Activated CD4-positive, alpha-beta T cell treated with anti-CD3 and anti-CD28 coated beads, Interleukin-2, amount 50 U/mL, for 1 hour (primary cell): Measurements from ENCODE around the gene BMI1.

Experiments
- DNase-seq: peaks from one replicate; pipeline ENCODE4 v3.0.0-alpha.2; 2020

Gene BMI1

GRCh38 chr10:22319980-22320558, 830 bp upstream of the BMI1 start:
- DNase-seq = no peak

GRCh38 chr10:22321156-22321923, 441 bp downstream of the BMI1 start:
- DNase-seq = peak; percentile 54

- no peak for DNase-seq
Observed at GRCh38 chr10:22321924-22322640, 1.2 kb downstream of the BMI1 start.

GRCh38 chr10:22322641-22323160, 1.8 kb downstream of the BMI1 start:
- no peak for DNase-seq

GRCh38 chr10:22323538-22324305, 2.8 kb downstream of the BMI1 start:
- no peak for DNase-seq

- DNase-seq = no peak
Observed at GRCh38 chr10:22324413-22324812, 3.5 kb downstream of the BMI1 start.

GRCh38 chr10:22324893-22325271, 4.0 kb downstream of the BMI1 start:
- DNase-seq = no peak

GRCh38 chr10:22325272-22326144, 4.6 kb downstream of the BMI1 start:
- peak; percentile 69 for DNase-seq

GRCh38 chr10:22326145-22326702, 5.3 kb downstream of the BMI1 start:
- no peak for DNase-seq

GRCh38 chr10:22329150-22329549, 8.3 kb downstream of the BMI1 start:
- DNase-seq = no peak

- no peak for DNase-seq
Observed at GRCh38 chr10:22332116-22332692, 11.3 kb downstream of the BMI1 start.

- no peak for DNase-seq
Observed at GRCh38 chr10:22333167-22333974, 12.5 kb downstream of the BMI1 start.

- no peak for DNase-seq
Observed at GRCh38 chr10:22333975-22334282, 13.0 kb downstream of the BMI1 start.

- no peak for DNase-seq
Observed at GRCh38 chr10:22334414-22335172, 13.7 kb downstream of the BMI1 start.

- peak; percentile 66 for DNase-seq
Observed at GRCh38 chr10:22335173-22335933, 14.5 kb downstream of the BMI1 start.

- no peak for DNase-seq
Observed at GRCh38 chr10:22338185-22338900, 17.4 kb downstream of the BMI1 start.

- no peak for DNase-seq
Observed at GRCh38 chr10:22338931-22339330, 18.0 kb downstream of the BMI1 start.

GRCh38 chr10:22339761-22340328, 18.9 kb downstream of the BMI1 start:
- DNase-seq = no peak
